ENCODE results near the gene USP25.

Gene USP25

GRCh38 chr21:15849927-15850326, 120.1 kb downstream of the USP25 start:
- no peak for DNase-seq (ENCODE audit: low read depth in 2 of 3, low spot score in 1 of 3)

- no peak for DNase-seq (ENCODE audit: low read depth in 2 of 3, low spot score in 1 of 3)
Observed at GRCh38 chr21:15850645-15851044, 120.9 kb downstream of the USP25 start.

- DNase-seq (ENCODE audit: low read depth in 2 of 3, low spot score in 1 of 3) = no peak
Observed at GRCh38 chr21:15852146-15852545, 122.4 kb downstream of the USP25 start.

- DNase-seq (ENCODE audit: low read depth in 2 of 3, low spot score in 1 of 3) = no peak
Observed at GRCh38 chr21:15853126-15853525, 123.3 kb downstream of the USP25 start.

GRCh38 chr21:15856813-15857212, 127.0 kb downstream of the USP25 start:
- DNase-seq (ENCODE audit: low read depth in 2 of 3, low spot score in 1 of 3) = no peak

- DNase-seq (ENCODE audit: low read depth in 2 of 3, low spot score in 1 of 3) = no peak
Observed at GRCh38 chr21:15857740-15858139, 128.0 kb downstream of the USP25 start.

- DNase-seq (ENCODE audit: low read depth in 2 of 3, low spot score in 1 of 3) = no peak
Observed at GRCh38 chr21:15860541-15860940, 130.8 kb downstream of the USP25 start.

GRCh38 chr21:15868940-15869339, 139.2 kb downstream of the USP25 start:
- no peak for DNase-seq (ENCODE audit: low read depth in 2 of 3, low spot score in 1 of 3)

- no peak for DNase-seq (ENCODE audit: low read depth in 2 of 3, low spot score in 1 of 3)
Observed at GRCh38 chr21:15870819-15871218, 141.0 kb downstream of the USP25 start.

- no peak for DNase-seq (ENCODE audit: low read depth in 2 of 3, low spot score in 1 of 3)
Observed at GRCh38 chr21:15872236-15872635, 142.5 kb downstream of the USP25 start.

- no peak for DNase-seq (ENCODE audit: low read depth in 2 of 3, low spot score in 1 of 3)
Observed at GRCh38 chr21:15874615-15875014, 144.8 kb downstream of the USP25 start.

GRCh38 chr21:15875286-15875685, 145.5 kb downstream of the USP25 start:
- DNase-seq (ENCODE audit: low read depth in 2 of 3, low spot score in 1 of 3) = no peak

- DNase-seq (ENCODE audit: low read depth in 2 of 3, low spot score in 1 of 3) = no peak
Observed at GRCh38 chr21:15893902-15894301, 164.1 kb downstream of the USP25 start.

GRCh38 chr21:15894596-15894995, 164.8 kb downstream of the USP25 start:
- DNase-seq (ENCODE audit: low read depth in 2 of 3, low spot score in 1 of 3) = no peak

- DNase-seq (ENCODE audit: low read depth in 2 of 3, low spot score in 1 of 3) = no peak
Observed at GRCh38 chr21:15895142-15896106, 165.6 kb downstream of the USP25 start.

GRCh38 chr21:15896501-15896900, 166.7 kb downstream of the USP25 start:
- no peak for DNase-seq (ENCODE audit: low read depth in 2 of 3, low spot score in 1 of 3)

GRCh38 chr21:15904389-15904788, 174.6 kb downstream of the USP25 start:
- DNase-seq (ENCODE audit: low read depth in 2 of 3, low spot score in 1 of 3) = no peak

GRCh38 chr21:15908187-15908586, 178.4 kb downstream of the USP25 start:
- no peak for DNase-seq (ENCODE audit: low read depth in 2 of 3, low spot score in 1 of 3)

GRCh38 chr21:15928196-15928595, 198.4 kb downstream of the USP25 start:
- no peak for DNase-seq (ENCODE audit: low read depth in 2 of 3, low spot score in 1 of 3)

- no peak for DNase-seq (ENCODE audit: low read depth in 2 of 3, low spot score in 1 of 3)
Observed at GRCh38 chr21:15928686-15929425, 199.1 kb downstream of the USP25 start.

GRCh38 chr21:15929536-15929935, 199.8 kb downstream of the USP25 start:
- DNase-seq (ENCODE audit: low read depth in 2 of 3, low spot score in 1 of 3) = no peak
